Measurements from ENCODE around the gene FSTL5. TPM values are rescaled to one million over a fixed set of nuclear protein-coding genes. Genes with fewer than 3 reads are reported as not detected.

Gene FSTL5
- total RNA-seq, 4 donors from 2014 or later = not detected

GRCh38 chr4:161841759-161842158 lies 322.0 kb downstream of the FSTL5 start:
- Histone ChIP-seq H3K4me1 (no peaks in the 10 kb centered on the region), H3K9me3 (peaks cover 4% of the 10 kb centered on the region), H3K27me3 (no peaks in the 10 kb centered on the region), H3K36me3 (no peaks in the 10 kb centered on the region), H3K4me3 (no peak overlapping the region), H3K27ac (no peak overlapping the region)
- no peak for DNase-seq (ENCODE audit: low spot score in 2 of 2)
- 77% methylated on average over 4 of the region's 4 CpGs for WGBS
- TF ChIP-seq EP300 (IDR thresholded peaks at IDR 0.05) (no peak), CTCF (IDR thresholded peaks at IDR 0.05) (no peak), POLR2A (IDR thresholded peaks at IDR 0.05) (no peak), POLR2AphosphoS5 (IDR thresholded peaks at IDR 0.05) (no peak)

DNA sequence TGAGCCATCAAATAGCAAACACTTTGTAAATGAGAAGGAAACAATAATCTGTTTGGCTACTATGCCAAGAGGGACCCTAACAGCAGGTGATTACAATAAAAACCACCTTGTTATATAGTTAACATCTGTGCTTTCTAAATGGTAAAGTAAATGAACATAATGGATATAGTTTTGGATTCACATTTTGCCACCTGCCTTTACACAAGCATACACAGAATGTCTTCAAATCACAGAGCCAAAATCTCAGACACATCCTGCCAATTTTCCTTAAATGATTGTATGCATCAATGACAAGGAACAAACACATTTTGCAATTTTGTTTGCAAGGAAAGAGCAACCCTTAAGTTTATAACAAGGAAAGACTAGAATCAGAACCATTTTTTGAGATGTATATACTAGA lies 334.2 kb downstream of the FSTL5 start:
- no peak overlapping the region for H3K4me3 ChIP-seq
- no peaks in the 10 kb centered on the region for H3K27me3 ChIP-seq
- H3K4me1 ChIP-seq = no peaks in the 10 kb centered on the region
- H3K9me3 ChIP-seq = no peaks in the 10 kb centered on the region
- DNase-seq (ENCODE audit: low spot score in 2 of 2) = no peak
- H3K36me3 ChIP-seq = no peaks in the 10 kb centered on the region
- TF ChIP-seq EP300 (IDR thresholded peaks at IDR 0.05) = no peak
- TF ChIP-seq POLR2A (IDR thresholded peaks at IDR 0.05) = no peak
- TF ChIP-seq CTCF (IDR thresholded peaks at IDR 0.05) = no peak
- TF ChIP-seq POLR2AphosphoS5 (IDR thresholded peaks at IDR 0.05) = no peak
- H3K27ac ChIP-seq = no peak overlapping the region

DNA sequence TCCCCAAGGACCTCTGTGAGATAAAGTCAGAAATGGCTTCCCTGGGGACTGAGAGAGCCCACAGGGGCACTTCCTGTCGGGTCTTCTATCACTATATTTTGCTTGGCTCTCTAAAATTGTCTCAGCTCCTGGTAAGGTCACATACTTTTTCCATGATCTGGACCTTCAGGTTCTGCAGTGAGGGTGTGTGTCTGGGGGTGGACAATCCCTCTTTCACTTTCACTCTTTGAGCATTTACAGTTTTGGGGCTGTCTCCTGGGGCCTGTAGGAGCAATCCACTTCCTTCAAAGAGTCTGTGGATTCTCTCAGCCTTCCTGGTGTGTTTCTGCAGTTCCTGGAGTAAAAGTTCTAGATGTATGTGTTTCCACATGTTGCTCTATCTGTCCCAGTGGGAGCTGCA lies 335.7 kb downstream of the FSTL5 start:
- no peak overlapping the region for H3K4me3 ChIP-seq
- no peak for DNase-seq (ENCODE audit: low spot score in 2 of 2)
- peaks cover 3% of the 10 kb centered on the region for H3K9me3 ChIP-seq
- H3K4me1 ChIP-seq = no peaks in the 10 kb centered on the region
- H3K27ac ChIP-seq = no peak overlapping the region
- H3K36me3 ChIP-seq = no peaks in the 10 kb centered on the region
- TF ChIP-seq CTCF (IDR thresholded peaks at IDR 0.05) (no peak), EP300 (IDR thresholded peaks at IDR 0.05) (no peak), POLR2AphosphoS5 (IDR thresholded peaks at IDR 0.05) (no peak), POLR2A (IDR thresholded peaks at IDR 0.05) (no peak)
- no peaks in the 10 kb centered on the region for H3K27me3 ChIP-seq
- whole genome bisulfite sequencing = 63% methylated on average over 1 of the region's 1 CpG

- Histone ChIP-seq H3K4me3 (no peak overlapping the region), H3K4me1 (no peaks in the 10 kb centered on the region), H3K36me3 (no peaks in the 10 kb centered on the region), H3K9me3 (peaks cover 11% of the 10 kb centered on the region), H3K27me3 (no peaks in the 10 kb centered on the region), H3K27ac (no peak overlapping the region)
- no peak for DNase-seq (ENCODE audit: low spot score in 2 of 2)
- TF ChIP-seq POLR2A (IDR thresholded peaks at IDR 0.05) (no peak), EP300 (IDR thresholded peaks at IDR 0.05) (no peak), POLR2AphosphoS5 (IDR thresholded peaks at IDR 0.05) (no peak), CTCF (IDR thresholded peaks at IDR 0.05) (no peak)
- 67% methylated on average over 3 of the region's 3 CpGs for whole genome bisulfite sequencing
Observed at GRCh38 chr4:161827013-161827412, 336.8 kb downstream of the FSTL5 start.

DNA sequence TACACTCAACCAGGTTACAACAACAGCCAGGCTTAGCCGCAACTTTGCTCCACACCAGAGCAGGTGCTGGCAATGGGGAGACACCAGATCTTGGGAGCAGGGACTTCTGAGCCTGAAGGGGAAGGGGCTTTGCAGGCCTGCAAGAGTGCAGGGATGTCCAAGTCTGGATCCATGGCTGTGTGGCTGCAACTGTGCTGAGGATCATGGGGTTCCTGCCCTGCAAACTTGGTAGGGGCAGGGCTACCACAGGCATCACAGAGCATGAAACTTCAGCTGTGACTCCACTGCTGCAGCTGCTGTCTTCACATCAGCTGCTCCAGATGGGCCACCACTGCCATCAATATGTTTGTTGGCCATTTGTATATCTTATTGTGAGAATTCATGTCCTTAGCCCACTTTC lies 340.4 kb downstream of the FSTL5 start:
- DNase-seq (ENCODE audit: low spot score in 2 of 2) = no peak
- no peak overlapping the region for H3K27ac ChIP-seq
- no peak for TF ChIP-seq POLR2AphosphoS5 (IDR thresholded peaks at IDR 0.05)
- TF ChIP-seq POLR2A (IDR thresholded peaks at IDR 0.05) = no peak
- TF ChIP-seq EP300 (IDR thresholded peaks at IDR 0.05) = no peak
- TF ChIP-seq CTCF (IDR thresholded peaks at IDR 0.05) = no peak
- WGBS = no CpG with 5 or more reads among the region's 1 CpG
- H3K9me3 ChIP-seq = peaks cover 11% of the 10 kb centered on the region
- H3K4me1 ChIP-seq = no peaks in the 10 kb centered on the region
- no peak overlapping the region for H3K4me3 ChIP-seq
- no peaks in the 10 kb centered on the region for H3K36me3 ChIP-seq
- H3K27me3 ChIP-seq = no peaks in the 10 kb centered on the region

All from suprapubic skin (tissue), 4 donors.